Tibial artery (tissue), 4 donors: Measurements from ENCODE around the gene BANK1.

Source experiments
- DNase-seq, 2 donors: peaks; one replicate each; pipeline ENCODE4 v3.0.0-alpha.2; 2019
- H3K27ac ChIP-seq, 2 donors: fragments of 200-600 bp; sonication (generic) in 1 of 2; 1 replicate in 1 of 2; 2 replicates in 1 of 2; pipeline ENCODE4 v1.5.1; 2018 to 2019; ENCODE audit warnings: mild to moderate bottlenecking in 1 of 2
- H3K27me3 ChIP-seq, 2 donors: fragments of 200-600 bp; sonication (generic) in 1 of 2; one replicate each; pipeline versions ENCODE4 v1.5.1 to v1.6.0; 2016 to 2019
- H3K36me3 ChIP-seq, 3 donors: fragments of 200-600 bp; sonication (generic) in 2 of 3; one replicate each; pipeline ENCODE4 v1.5.1; 2016 to 2019; ENCODE audit warnings: mild to moderate bottlenecking in 2 of 3
- H3K4me1 ChIP-seq, 4 donors: fragments of 200-600 bp; sonication (generic) in 2 of 4; 1 replicate in 3 of 4; 2 replicates in 1 of 4; pipeline ENCODE4 v1.5.1; 2016 to 2019
- H3K4me3 ChIP-seq, 2 donors: fragments of 200-600 bp; sonication (generic) in 1 of 2; 1 replicate in 1 of 2; 2 replicates in 1 of 2; pipeline ENCODE4 v1.5.1; 2018 to 2019; ENCODE audit warnings: mild to moderate bottlenecking in 2 of 2
- H3K9me3 ChIP-seq, 3 donors: fragments of 200-600 bp; sonication (generic) in 1 of 3; one replicate each; pipeline ENCODE4 v1.5.1; 2016 to 2019
- intact Hi-C: fragments of 100-400 bp; cut with DNase I; formaldehyde crosslinking; loops from one replicate; pipeline ENCODE4 v1.15.0; 2023; ENCODE audit warnings: low total_unique reads
- TF ChIP-seq, protein P1 (sequence below), 2 experiments: fragments of 200-600 bp in 1 of 2; fragments of 450-650 bp in 1 of 2; IDR thresholded peaks; one replicate each; pipeline ENCODE4 v1.5.1; 2017 to 2019; ENCODE audit warnings: antibody characterized with exemption in 2 of 2, mild to moderate bottlenecking in 1 of 2, moderate library complexity in 1 of 2

BANK1 gene

DNA sequence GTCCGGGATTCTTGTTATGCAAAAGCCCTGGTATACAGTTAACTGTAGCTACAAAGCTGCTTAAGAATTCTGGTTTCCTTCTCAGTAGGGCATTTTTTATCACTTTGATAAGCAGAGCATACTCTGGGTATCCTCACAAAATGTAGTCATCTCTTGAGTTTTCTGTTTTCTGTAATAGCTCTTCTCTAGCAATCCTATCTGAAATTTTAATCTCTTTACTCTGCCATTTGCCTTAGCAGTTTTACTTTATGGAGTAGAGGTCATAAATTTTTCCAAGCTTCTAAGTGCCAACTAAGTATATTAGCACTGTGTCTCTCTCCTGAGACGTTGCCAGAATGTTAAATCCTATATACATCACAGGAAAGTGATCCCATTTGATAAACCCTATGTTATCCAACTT lies 28.0 kb upstream of the BANK1 start:
- no peak overlapping the region for H3K4me3 ChIP-seq
- no peaks in the 10 kb centered on the region for H3K4me1 ChIP-seq
- no peak overlapping the region for H3K27ac ChIP-seq
- no peaks in the 10 kb centered on the region for H3K27me3 ChIP-seq
- H3K9me3 ChIP-seq = peaks cover 0 to 7% (median 3%) of the 10 kb centered on the region in 3 donors
- TF ChIP-seq, protein P1, sequence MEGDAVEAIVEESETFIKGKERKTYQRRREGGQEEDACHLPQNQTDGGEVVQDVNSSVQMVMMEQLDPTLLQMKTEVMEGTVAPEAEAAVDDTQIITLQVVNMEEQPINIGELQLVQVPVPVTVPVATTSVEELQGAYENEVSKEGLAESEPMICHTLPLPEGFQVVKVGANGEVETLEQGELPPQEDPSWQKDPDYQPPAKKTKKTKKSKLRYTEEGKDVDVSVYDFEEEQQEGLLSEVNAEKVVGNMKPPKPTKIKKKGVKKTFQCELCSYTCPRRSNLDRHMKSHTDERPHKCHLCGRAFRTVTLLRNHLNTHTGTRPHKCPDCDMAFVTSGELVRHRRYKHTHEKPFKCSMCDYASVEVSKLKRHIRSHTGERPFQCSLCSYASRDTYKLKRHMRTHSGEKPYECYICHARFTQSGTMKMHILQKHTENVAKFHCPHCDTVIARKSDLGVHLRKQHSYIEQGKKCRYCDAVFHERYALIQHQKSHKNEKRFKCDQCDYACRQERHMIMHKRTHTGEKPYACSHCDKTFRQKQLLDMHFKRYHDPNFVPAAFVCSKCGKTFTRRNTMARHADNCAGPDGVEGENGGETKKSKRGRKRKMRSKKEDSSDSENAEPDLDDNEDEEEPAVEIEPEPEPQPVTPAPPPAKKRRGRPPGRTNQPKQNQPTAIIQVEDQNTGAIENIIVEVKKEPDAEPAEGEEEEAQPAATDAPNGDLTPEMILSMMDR (IDR thresholded peaks at IDR 0.05) = no peak
- DNase-seq = no peak
- no peaks in the 10 kb centered on the region for H3K36me3 ChIP-seq
- intact Hi-C loops = no loop called here

DNA sequence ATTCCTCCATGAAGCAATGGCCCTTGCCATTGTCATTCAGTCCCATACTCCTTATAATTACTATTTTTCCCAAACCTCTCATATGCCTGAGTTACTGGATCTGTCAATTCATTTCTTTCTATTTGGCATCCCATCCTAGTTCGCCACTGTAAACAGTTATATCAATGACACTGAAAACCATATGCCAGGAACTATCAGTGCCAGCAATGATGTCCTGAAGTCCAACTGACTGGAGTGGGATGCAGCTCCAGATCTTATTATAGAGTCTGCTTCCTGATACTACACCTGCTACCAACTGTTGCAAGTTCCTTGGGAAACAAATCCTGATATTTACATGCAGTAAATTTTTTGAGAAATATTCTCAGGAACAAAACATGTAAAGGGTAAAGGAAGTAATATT lies 27.0 kb upstream of the BANK1 start:
- TF ChIP-seq, protein P1 (IDR thresholded peaks at IDR 0.05) = no peak

DNA sequence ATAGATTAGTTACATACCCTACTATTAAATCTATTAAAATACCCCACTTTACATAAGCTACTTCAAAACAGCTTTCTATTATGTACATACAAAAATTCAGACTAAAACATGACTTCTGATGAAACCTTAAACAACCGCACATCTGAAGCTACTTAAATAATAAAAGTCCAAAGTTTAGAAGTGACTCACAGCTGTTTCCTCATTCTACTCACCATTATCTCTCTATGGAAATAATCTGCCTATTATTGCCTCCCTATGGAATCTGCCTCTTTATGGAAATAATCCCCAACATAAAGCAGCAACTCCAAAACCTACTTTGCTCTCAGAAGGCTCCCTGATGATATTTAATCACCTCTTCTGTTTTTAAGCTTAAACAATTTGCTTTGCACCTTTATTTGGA lies 15.7 kb upstream of the BANK1 start:
- no peaks in the 10 kb centered on the region for H3K4me1 ChIP-seq
- no peak overlapping the region for H3K27ac ChIP-seq
- DNase-seq = no peak
- H3K4me3 ChIP-seq = no peak overlapping the region
- H3K9me3 ChIP-seq = peaks cover 0 to 16% (median 0%) of the 10 kb centered on the region in 3 donors
- no peaks in the 10 kb centered on the region for H3K27me3 ChIP-seq
- intact Hi-C loops = no loop called here
- H3K36me3 ChIP-seq = no peaks in the 10 kb centered on the region
- TF ChIP-seq, protein P1 (IDR thresholded peaks at IDR 0.05) = no peak

More for the DNA sequence above, 27.0 kb upstream of the BANK1 start:
- intact Hi-C loops = no loop called here
- no peaks in the 10 kb centered on the region for H3K4me1 ChIP-seq
- DNase-seq = no peak
- H3K27ac ChIP-seq = no peak overlapping the region
- no peaks in the 10 kb centered on the region for H3K36me3 ChIP-seq
- no peaks in the 10 kb centered on the region for H3K27me3 ChIP-seq
- no peak overlapping the region for H3K4me3 ChIP-seq
- peaks cover 0 to 7% (median 4%) of the 10 kb centered on the region in 3 donors for H3K9me3 ChIP-seq

DNA sequence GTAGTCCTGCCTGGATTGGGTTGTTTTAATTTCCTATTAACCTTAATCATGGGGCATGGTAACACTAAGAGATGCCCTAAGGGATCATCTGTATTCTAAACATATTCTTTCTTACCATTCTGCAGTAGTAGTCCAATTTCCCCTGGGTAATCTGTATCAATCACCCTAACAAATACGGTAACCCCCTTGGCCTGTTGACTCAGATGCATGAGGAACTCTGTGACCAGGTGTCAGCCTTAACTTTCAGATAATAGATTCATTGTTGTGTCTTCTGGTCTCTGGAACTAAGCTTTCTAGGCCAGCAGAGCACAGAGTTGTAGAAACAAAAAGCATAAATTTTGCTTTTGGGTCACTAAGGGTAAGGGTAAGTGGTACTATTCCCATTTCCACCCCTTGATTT lies 13.1 kb upstream of the BANK1 start:
- H3K27ac ChIP-seq = no peak overlapping the region
- no peaks in the 10 kb centered on the region for H3K4me1 ChIP-seq
- H3K9me3 ChIP-seq = peaks cover 0 to 2% (median 0%) of the 10 kb centered on the region in 3 donors
- no peaks in the 10 kb centered on the region for H3K27me3 ChIP-seq
- DNase-seq = no peak
- no peaks in the 10 kb centered on the region for H3K36me3 ChIP-seq
- intact Hi-C loops = no loop called here
- no peak overlapping the region for H3K4me3 ChIP-seq
- TF ChIP-seq, protein P1 (IDR thresholded peaks at IDR 0.05) = no peak

DNA sequence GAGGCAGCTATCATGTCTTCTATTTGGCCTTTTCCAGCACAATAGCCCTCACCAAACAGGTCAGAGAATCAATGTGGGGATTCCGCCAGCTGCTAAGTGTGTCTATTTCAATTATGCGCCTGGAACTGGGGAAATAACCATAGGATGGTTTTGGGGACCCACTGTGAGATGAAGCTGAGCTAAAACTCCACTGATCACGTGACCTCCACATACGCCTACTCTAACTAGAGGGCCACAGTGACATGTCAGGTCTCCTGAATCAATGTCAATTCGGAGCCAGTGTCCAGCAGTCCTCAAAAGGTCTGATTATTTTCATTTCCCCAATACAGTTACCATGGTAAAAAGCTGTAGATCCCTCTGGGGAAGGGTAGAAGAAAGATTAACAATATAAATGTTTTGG lies 10.2 kb upstream of the BANK1 start:
- no peak for DNase-seq
- Histone ChIP-seq H3K4me3 (no peak overlapping the region), H3K9me3 (no peaks in the 10 kb centered on the region), H3K36me3 (no peaks in the 10 kb centered on the region), H3K27me3 (no peaks in the 10 kb centered on the region), H3K4me1 (no peaks in the 10 kb centered on the region), H3K27ac (no peak overlapping the region)
- TF ChIP-seq, protein P1 (IDR thresholded peaks at IDR 0.05) = no peak
- intact Hi-C loops = no loop called here

DNA sequence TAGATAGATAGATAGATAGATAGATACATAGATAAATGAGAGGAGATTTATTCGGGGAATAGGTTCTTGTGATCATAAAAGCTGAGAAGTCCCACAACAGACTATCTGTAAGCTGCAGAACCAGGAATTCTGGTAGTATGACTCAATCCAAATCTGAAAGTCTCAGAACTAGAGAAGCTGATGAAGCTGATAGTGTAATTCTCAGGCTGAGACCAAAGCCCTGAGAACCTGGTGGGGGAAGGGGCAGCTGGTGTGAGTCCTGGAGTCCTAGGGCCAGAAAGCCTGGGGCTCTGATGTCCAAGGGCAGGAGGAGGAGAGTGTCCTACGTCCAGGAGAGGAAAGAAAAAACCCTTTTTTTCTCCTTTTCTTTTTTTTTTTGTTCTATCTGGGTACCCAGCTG lies 8.0 kb upstream of the BANK1 start:
- no peak for DNase-seq
- H3K27ac ChIP-seq = no peak overlapping the region
- TF ChIP-seq, protein P1 (IDR thresholded peaks at IDR 0.05) = no peak
- H3K4me1 ChIP-seq = no peaks in the 10 kb centered on the region
- H3K27me3 ChIP-seq = no peaks in the 10 kb centered on the region
- no peaks in the 10 kb centered on the region for H3K9me3 ChIP-seq
- H3K4me3 ChIP-seq = no peak overlapping the region
- H3K36me3 ChIP-seq = no peaks in the 10 kb centered on the region
- intact Hi-C loops = no loop called here
